Activated naive CD8-positive, alpha-beta T cell treated with anti-CD3 and anti-CD28 coated beads, Interleukin-2, amount 10 ng/mL, durations not matched to agents 7 days and 5 days (primary cell): ENCODE results near the gene SYCE1L. TPM values are rescaled to one million over a fixed set of nuclear protein-coding genes. Genes with fewer than 3 reads are reported as not detected.

Source experiments
- ATAC-seq: fragments of 150-1000 bp; cut with Tn5 transposase; one replicate; pipeline ENCODE4 v1.10.0; 2021; ENCODE audit warnings: low read depth, moderate library complexity
- POLR2A ChIA-PET: fragments of 350-600 bp; sonication (Branson Sonifier 250); formaldehyde crosslinking; loops from one replicate; lab custom pipeline; 2021; ENCODE audit warnings: antibody characterized with exemption; lab: Charles Lee
- DNase-seq: peaks from one replicate; pipeline ENCODE4 v3.0.0; 2021
- H3K27ac Mint-ChIP-seq: one replicate; pipeline ENCODE4 v1.8.0; 2022; ENCODE audit warnings: mild to moderate bottlenecking, mixed read lengths
- H3K27me3 Mint-ChIP-seq: one replicate; pipeline ENCODE4 v1.8.0; 2022; ENCODE audit warnings: mild to moderate bottlenecking, moderate library complexity, mixed read lengths
- H3K36me3 Mint-ChIP-seq: one replicate; pipeline ENCODE4 v1.8.0; 2021; ENCODE audit warnings: mild to moderate bottlenecking, mixed read lengths
- H3K4me1 Mint-ChIP-seq: one replicate; pipeline ENCODE4 v1.8.0; 2021; ENCODE audit warnings: mixed read lengths
- H3K4me3 Mint-ChIP-seq: one replicate; pipeline ENCODE4 v1.8.0; 2022; ENCODE audit warnings: mild to moderate bottlenecking, moderate library complexity, mixed read lengths
- H3K9me3 Mint-ChIP-seq: one replicate; pipeline ENCODE4 v1.8.0; 2021; ENCODE audit warnings: mixed read lengths
- total RNA-seq, 2 experiments: library from RNA; stranded (reverse); gene quantifications; one replicate each; pipeline ENCODE4 v1.2.3, GENCODE V29; 2021

SYCE1L gene
- total RNA-seq, 2 experiments from 2014 or later = 13.3 to 17.1 TPM

- Mint-ChIP-seq H3K4me3 (peak overlapping the region; percentile 93), H3K36me3 (peaks cover 26% of the 10 kb centered on the region), H3K27me3 (peaks cover 6% of the 10 kb centered on the region), H3K9me3 (no peaks in the 10 kb centered on the region), H3K27ac (peak overlapping the region; percentile 92), H3K4me1 (peaks cover 24% of the 10 kb centered on the region)
- no peak for ATAC-seq
- no peak for DNase-seq
- POLR2A ChIA-PET = interaction anchor here (1.2 to 1.6 kb wide), 2 partner anchors 21 to 1543 kb away, joined by 3 to 9 read pairs; partner anchors contain the start of genes KARS1 and TERF2IP
These were observed 9.1 kb upstream of the SYCE1L start for GRCh38 chr16:77190190-77190477.

- H3K36me3 Mint-ChIP-seq = peaks cover 26% of the 10 kb centered on the region
- DNase-seq (peak; percentile 88), ATAC-seq (peak; percentile 97)
- peak within 1 kb of the TSS; percentile 93 for H3K4me3 Mint-ChIP-seq
- H3K9me3 Mint-ChIP-seq = no peaks in the 10 kb centered on the region
- POLR2A ChIA-PET = interaction anchor here (0.6 to 1.6 kb wide), 4 partner anchors 21 to 1757 kb away, joined by 3 to 9 read pairs (median 4); partner anchors contain the start of genes KARS1 and TERF2IP
- peak within 1 kb of the TSS; percentile 92 for H3K27ac Mint-ChIP-seq
- H3K27me3 Mint-ChIP-seq = peaks cover 2% of the 10 kb centered on the region
- H3K4me1 Mint-ChIP-seq = peaks cover 24% of the 10 kb centered on the region
These were observed 8.5 kb upstream of the SYCE1L start, which contains the start of gene MON1B for GRCh38 chr16:77190478-77191258. Gene MON1B (plus strand): TSS chr16:77191190. CDS start chr16:77191486, 296 bp downstream.

- peak overlapping the region; percentile 92 for H3K27ac Mint-ChIP-seq
- peak; percentile 56 for DNase-seq
- peaks cover 24% of the 10 kb centered on the region for H3K4me1 Mint-ChIP-seq
- peaks cover 29% of the 10 kb centered on the region for H3K36me3 Mint-ChIP-seq
- POLR2A ChIA-PET = interaction anchor here (0.6 to 1.6 kb wide), 4 partner anchors 21 to 1757 kb away, joined by 3 to 9 read pairs (median 4); partner anchors contain the start of genes KARS1 and TERF2IP
- H3K9me3 Mint-ChIP-seq = no peaks in the 10 kb centered on the region
- no peak for ATAC-seq
- H3K27me3 Mint-ChIP-seq = no peaks in the 10 kb centered on the region
- peak overlapping the region; percentile 93 for H3K4me3 Mint-ChIP-seq
These were observed 7.8 kb upstream of the SYCE1L start for GRCh38 chr16:77191259-77191969.

GRCh38 chr16:77193377-77193776, 5.8 kb upstream of the SYCE1L start:
- Mint-ChIP-seq H3K36me3 (peaks cover 34% of the 10 kb centered on the region), H3K9me3 (no peaks in the 10 kb centered on the region), H3K4me3 (no peak overlapping the region), H3K27me3 (no peaks in the 10 kb centered on the region), H3K4me1 (peaks cover 24% of the 10 kb centered on the region), H3K27ac (no peak overlapping the region)
- no peak for DNase-seq
- no peak for ATAC-seq
- POLR2A ChIA-PET = interaction anchor here (1.2 kb wide), 1 partner anchor 1545 kb away, joined by 4 read pairs; no protein-coding TSS in a partner anchor

GRCh38 chr16:77194295-77195231, 4.6 kb upstream of the SYCE1L start:
- no peaks in the 10 kb centered on the region for H3K27me3 Mint-ChIP-seq
- peaks cover 39% of the 10 kb centered on the region for H3K36me3 Mint-ChIP-seq
- POLR2A ChIA-PET = interaction anchor here (1.2 kb wide), 1 partner anchor 1546 kb away, joined by 4 read pairs; no protein-coding TSS in a partner anchor
- H3K27ac Mint-ChIP-seq = no peak overlapping the region
- no peak overlapping the region for H3K4me3 Mint-ChIP-seq
- peaks cover 20% of the 10 kb centered on the region for H3K4me1 Mint-ChIP-seq
- no peak for ATAC-seq
- no peak for DNase-seq
- no peaks in the 10 kb centered on the region for H3K9me3 Mint-ChIP-seq

GRCh38 chr16:77195411-77195810, 3.8 kb upstream of the SYCE1L start:
- Mint-ChIP-seq H3K9me3 (no peaks in the 10 kb centered on the region), H3K4me3 (no peak overlapping the region), H3K27me3 (no peaks in the 10 kb centered on the region), H3K27ac (no peak overlapping the region), H3K4me1 (peaks cover 20% of the 10 kb centered on the region), H3K36me3 (peaks cover 39% of the 10 kb centered on the region)
- POLR2A ChIA-PET = no interaction called here
- DNase-seq (no peak), ATAC-seq (no peak)

GRCh38 chr16:77197747-77198146, 1.5 kb upstream of the SYCE1L start:
- H3K4me1 Mint-ChIP-seq = peaks cover 7% of the 10 kb centered on the region

GRCh38 chr16:77206533-77206932, 7.3 kb downstream of the SYCE1L start:
- Mint-ChIP-seq H3K27ac (no peak overlapping the region), H3K27me3 (no peaks in the 10 kb centered on the region), H3K4me1 (peaks cover 2% of the 10 kb centered on the region), H3K36me3 (peaks cover 3% of the 10 kb centered on the region), H3K9me3 (no peaks in the 10 kb centered on the region), H3K4me3 (no peak overlapping the region)
- POLR2A ChIA-PET = no interaction called here
- DNase-seq (no peak), ATAC-seq (no peak)

More at GRCh38 chr16:77197747-77198146, 1.5 kb upstream of the SYCE1L start:
- Mint-ChIP-seq H3K36me3 (peaks cover 28% of the 10 kb centered on the region), H3K27me3 (no peaks in the 10 kb centered on the region), H3K9me3 (no peaks in the 10 kb centered on the region), H3K4me3 (no peak overlapping the region), H3K27ac (no peak overlapping the region)
- no peak for DNase-seq
- ATAC-seq = no peak
- POLR2A ChIA-PET = no interaction called here

- Mint-ChIP-seq H3K27me3 (no peaks in the 10 kb centered on the region), H3K4me3 (no peak overlapping the region), H3K36me3 (peaks cover 2% of the 10 kb centered on the region), H3K4me1 (peaks cover 6% of the 10 kb centered on the region), H3K27ac (no peak overlapping the region), H3K9me3 (no peaks in the 10 kb centered on the region)
- no peak for ATAC-seq
- POLR2A ChIA-PET = no interaction called here
- DNase-seq = no peak
These were observed 7.8 kb downstream of the SYCE1L start for GRCh38 chr16:77207030-77207429.

GRCh38 chr16:77208382-77208781, 9.2 kb downstream of the SYCE1L start:
- POLR2A ChIA-PET = no interaction called here
- no peak overlapping the region for H3K4me3 Mint-ChIP-seq
- ATAC-seq = no peak

GRCh38 chr16:77211880-77212740, 12.9 kb downstream of the SYCE1L start:
- peaks cover 6% of the 10 kb centered on the region for H3K4me1 Mint-ChIP-seq
- peak overlapping the region; percentile 74 for H3K27ac Mint-ChIP-seq
- ATAC-seq = peak; percentile 74
- no peaks in the 10 kb centered on the region for H3K9me3 Mint-ChIP-seq
- H3K4me3 Mint-ChIP-seq = peak overlapping the region; percentile 87
- no peaks in the 10 kb centered on the region for H3K27me3 Mint-ChIP-seq
- DNase-seq = peak; percentile 77
- H3K36me3 Mint-ChIP-seq = no peaks in the 10 kb centered on the region
- POLR2A ChIA-PET = interaction anchor here (0.6 to 1.3 kb wide), 5 partner anchors 11 to 1564 kb away, joined by 3 to 7 read pairs (median 3); partner anchors contain the start of genes KARS1, MON1B and TERF2IP

More at GRCh38 chr16:77208382-77208781, 9.2 kb downstream of the SYCE1L start:
- Mint-ChIP-seq H3K36me3 (no peaks in the 10 kb centered on the region), H3K4me1 (peaks cover 6% of the 10 kb centered on the region), H3K27ac (no peak overlapping the region), H3K27me3 (no peaks in the 10 kb centered on the region), H3K9me3 (no peaks in the 10 kb centered on the region)
- no peak for DNase-seq
